HG03354 (cell line): Measurements from ENCODE around the gene ABHD17A.
"Not testable (repeated sequence)": the region's sequence is repeated elsewhere in the genome, so short reads cannot be mapped to it uniquely, and the experiment has no call there.

ENCODE experiments used
- ATAC-seq: cut with Tn5 transposase; IDR thresholded peaks from one replicate; pipeline ENCODE4 v1.9.1; 2021; ENCODE audit warnings: mild to moderate bottlenecking; ENCODE audit not compliant: unreplicated experiment, poor library complexity, severe bottlenecking

ABHD17A gene

DNA sequence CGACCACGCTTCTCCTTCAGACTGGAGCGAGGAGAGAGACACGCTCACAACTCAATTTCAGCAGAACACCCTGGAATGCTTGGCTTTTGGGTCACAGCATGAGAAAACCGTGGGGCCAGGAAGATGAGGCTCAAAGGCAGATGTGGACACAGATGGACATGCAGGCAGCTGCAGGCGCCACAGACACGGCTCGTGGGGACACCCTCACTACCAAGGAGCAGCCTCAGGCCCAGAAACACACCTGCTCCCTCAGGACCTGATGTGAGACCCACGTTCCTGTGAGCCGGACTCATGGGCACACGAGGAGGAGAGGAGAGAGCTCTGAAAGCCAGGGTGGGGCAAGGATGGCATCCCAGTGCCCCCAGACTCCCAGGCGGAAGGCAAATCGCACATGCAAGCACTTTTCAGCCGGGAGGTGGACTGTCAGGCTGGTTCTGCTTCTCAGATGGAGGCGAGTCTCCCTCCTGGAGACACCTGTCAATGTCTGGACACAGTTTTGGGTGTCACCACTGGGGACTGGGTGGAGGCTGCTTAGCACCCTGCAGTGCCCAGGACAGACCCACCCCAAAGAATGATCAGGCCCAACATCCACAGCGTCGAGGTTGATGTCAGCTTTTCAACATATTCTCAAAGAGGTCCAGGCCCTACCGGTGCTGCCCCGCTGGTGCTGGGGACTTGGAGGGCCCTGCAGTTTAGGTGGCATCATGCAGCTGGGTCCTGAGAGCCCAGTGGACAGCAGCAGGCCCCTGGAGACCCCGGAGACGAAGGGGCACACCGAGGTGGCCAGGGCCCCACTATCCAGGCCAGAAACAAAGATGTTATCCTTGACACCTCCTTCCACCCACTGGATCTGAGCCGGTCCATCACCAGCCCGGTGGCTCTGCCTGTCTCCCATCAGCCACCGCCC is 2.3 kb downstream of the ABHD17A start:
- no peak for ATAC-seq

DNA sequence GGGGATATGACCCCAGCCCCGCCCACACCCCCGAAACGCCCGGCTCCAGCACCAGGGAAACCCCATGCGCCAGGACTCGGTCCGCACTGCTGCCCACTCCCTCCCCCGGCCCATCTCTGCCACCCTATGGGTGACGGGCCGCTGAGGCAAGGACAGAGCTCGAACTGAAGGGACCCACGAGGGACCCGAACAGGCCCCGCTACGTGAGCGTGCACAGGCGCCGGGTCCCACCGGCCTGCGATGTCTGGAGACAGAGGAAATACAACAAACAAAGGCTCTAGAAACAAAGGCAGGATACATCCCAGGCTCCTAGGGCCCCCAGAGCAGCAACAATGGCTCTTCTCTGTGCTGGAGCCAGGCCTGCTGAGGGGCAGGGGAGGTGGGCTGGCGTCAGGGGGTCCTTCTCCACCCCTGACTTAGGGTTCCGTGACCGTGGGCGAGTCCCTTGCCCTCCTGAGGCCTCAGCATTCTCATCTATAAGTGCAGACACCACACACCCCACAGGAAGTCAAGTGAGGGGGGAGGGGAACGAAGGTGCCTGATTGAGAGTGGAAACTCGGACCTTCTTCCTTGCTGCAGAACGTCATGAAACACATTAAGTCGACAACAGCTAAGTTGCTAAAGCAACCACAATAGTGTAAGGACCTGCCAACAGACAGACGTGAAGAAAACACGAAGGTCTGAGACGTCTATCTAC is 3.1 kb downstream of the ABHD17A start:
- ATAC-seq, result no peak

DNA sequence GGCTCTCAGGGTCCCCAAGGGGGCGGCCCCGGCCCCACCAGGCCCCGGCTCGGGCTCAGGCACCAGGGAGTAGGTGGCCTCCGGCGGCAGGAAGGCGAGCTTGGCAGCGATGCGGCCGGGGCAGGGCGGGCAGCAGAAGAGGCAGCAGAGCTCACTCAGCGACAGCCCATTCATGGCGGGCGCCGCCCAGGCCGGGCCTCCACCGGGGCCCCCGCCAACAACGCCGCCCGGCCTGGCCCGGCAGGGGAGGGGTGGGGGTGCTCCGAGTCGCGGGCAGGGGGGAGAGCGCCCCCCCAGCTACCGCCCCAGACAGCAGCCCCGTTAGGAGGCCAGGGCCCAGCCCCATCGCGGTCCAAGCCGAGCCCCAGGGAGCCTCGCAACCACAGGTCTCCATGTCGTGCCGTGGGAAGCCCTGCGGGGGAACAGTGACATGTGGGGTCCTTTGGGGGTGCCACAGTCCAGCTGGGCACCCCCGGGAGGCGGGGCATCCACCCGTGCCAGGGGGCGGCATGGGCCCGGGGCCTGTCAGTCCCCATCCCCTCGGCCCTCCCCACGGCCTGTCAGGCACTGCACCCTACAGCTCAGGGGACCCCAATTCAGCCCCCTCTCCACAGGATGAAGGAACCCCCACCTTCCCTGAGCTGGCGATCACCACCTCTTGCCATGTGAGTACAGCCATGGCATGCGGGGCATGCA is 3.8 kb downstream of the ABHD17A start:
- ATAC-seq, result not testable (repeated sequence)

DNA sequence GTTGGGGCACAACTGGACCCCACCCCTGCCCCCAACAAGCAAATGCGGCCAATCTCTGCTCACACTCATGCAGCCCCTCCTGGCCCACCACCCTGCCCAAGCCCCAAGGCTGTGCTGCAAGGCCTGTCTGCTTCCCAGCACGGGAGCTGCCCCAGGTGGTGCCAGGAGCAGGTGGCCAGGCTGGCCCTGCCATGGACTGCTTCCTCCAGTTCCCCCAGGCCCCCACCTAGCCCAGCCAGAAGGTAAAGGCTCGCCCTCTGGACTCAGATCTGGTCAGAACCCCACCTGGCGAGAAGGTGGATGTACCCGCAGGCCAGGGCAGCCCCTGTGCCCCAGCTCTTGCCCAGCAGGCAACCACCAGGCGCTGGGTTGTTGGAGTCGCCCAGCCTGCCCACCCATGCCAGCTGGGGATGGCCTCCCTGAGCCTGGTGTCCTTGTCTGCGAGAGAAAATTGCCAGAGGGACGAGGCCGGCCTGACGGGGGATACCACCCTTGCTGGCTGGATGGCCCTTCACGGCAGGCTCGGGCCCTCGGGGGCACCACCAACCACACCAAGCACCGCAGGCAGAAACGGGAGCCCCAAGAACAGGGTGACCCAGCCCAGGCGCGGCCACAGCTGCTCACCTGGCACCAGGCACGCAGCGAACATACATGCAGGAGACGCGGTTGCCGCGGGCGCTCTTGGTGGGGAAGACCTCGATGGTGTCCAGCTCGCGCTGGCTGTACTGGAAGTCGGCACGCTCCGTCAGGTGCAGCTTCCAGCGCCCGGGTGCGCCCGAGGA is 4.5 kb downstream of the ABHD17A start:
- no peak for ATAC-seq

DNA sequence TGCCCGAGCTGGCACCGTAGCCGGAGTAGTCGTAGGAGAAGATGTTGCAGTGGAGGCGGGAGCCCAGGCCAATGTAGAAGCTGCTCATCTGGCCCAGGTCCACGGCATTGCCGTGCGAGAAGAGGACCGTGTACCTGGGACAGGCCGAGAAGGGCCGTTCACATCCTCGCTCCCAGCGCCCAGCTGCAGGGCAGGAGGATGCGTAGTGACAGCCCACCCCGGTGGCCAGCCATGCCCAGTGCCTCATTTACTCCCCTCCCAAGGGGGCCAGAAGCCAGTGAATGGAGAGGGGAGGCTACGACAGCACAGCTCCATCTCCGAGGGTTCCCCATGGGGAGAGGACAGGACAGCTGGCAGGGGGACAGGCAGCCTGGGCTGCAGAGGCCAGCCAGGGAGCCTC is 5.3 kb downstream of the ABHD17A start:
- not testable (repeated sequence) for ATAC-seq

DNA sequence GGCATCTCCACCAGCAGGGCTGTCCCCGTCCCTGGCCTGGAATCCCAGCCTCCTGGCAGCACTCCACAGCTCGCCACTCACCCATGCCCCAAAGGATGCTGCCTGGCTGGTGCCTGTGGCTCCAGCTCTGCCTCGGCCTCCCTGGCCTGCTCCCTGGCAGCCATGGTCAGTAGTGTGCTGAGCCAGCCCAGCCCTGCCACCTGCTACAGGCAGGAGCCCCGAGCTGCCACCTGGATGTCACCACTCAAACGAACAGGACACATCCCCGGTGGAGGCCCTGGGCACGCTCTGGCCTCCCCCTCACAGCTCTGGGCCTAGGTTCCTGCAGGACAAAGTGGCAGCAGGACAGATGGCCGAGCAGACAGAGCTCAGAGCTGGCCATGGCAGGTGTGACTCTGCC is 6.7 kb downstream of the ABHD17A start:
- not testable (repeated sequence) for ATAC-seq

DNA sequence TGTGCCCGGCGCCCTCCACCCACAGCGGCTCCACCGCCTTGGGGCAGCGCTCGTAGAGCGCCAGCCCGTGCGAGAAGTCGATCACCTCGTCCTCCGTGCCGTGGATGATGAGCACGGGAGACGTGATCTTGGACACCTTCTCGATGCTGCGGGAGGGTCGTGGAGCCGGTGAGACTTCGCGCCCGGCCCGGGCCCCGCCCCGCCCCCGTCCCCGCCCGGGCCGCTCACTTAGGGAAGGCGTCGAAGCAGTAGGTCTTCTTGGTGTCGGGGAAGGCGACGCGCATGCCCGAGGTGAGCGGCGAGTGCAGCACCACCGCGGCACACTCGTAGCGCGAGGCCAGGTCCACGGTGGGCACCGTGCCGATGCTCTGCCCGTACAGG is 8.0 kb downstream of the ABHD17A start:
- not testable (repeated sequence) for ATAC-seq

DNA sequence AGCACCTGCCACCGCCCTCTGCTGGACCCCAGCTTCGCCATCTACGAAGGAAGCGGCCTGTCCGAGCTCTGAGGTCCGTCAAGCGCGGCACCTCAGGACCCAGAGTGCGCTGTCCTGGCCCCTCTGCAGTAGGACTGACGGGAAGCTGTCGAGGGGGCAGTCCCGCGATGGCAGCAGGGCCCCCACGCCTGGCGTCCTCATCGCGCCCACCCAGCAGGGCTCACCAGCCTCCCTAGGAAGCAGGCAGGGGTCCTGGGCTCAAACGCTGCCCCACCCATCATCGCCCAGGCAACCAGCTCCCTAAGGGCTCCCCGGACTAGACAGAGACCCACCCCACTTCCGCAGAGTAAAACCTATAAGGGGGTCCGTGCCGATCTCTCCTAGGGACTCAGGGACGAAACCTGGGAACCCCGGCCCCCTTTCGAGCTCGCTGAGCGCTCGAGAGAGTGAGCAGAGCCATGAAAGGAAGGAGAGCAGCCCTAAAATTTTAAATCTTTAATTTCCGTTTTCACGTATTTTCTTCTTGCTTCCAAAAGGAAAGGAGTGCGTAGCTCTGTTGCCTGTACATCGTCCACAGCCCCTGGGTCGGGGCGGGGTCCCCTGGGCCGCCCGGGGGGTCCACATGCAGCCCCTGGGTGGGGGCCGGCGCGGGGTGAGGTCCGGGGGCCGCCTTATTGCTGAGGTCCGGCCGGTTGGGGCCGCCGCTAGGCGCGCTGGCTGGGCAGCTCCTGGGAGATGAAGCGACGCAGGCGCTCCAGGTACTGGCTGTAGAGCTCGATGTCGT is 8.6 kb downstream of the ABHD17A start:
- peak; percentile 30 for ATAC-seq

DNA sequence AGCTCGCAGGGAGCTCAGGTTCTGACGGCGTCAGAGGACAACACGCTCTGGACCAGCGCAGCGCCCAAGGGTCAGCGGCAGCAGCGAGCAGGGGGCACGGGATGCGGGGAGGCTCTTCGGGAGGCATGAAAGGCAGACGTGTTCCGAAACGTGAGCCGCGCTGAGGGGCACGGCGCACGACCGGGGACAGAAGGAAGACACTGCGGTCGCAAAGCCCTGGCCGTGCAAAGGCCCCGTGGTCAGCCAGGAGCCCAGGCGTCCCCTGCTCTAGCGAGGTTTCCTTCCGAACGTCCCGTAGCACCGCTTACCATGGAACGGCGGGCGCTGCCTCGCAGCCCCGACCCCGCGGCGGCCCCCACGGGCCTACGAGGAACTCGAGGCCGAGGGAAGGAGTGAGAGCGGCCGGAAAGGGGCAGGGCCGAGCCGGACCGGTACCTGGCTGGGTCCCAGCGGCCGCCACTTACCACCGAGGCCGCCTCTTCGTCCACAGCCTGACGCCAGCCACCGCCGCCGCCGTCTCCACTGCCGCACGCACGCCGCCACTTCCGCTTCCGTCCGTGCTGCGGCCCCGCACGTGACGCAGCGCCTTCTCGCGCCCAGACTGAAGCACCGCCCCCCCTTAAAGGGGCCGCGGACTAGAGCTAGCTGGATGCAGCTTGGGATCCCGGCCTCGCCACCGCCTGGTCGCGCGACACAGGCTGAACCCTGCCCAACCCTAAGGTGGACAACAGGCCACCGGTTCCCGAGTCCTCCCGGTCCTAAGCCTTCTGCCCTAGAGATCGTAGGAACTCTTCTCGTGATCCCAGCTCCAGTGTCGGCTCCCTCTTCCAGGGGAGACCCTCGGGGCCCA is 9.4 kb downstream of the ABHD17A start:
- peak; percentile 90 for ATAC-seq

DNA sequence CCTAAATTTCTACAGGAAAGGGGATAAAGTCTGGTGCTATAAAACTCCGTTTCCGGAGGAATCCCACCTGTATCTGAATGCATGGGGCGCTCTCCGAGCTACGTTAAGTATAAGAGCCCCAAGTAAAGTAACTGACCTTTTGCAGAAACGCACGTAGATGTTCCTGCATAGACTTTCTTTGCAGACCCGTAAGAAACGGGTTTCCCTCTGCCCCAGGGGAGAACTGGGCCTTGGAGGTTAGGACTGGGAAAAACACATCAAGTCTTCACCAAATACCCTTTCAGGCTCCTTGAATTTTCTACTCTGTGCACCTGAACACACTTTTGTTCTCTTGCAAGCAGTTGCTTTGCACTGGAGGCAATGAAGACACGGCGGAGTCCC is 10.0 kb downstream of the ABHD17A start:
- peak; percentile 7 for ATAC-seq

DNA sequence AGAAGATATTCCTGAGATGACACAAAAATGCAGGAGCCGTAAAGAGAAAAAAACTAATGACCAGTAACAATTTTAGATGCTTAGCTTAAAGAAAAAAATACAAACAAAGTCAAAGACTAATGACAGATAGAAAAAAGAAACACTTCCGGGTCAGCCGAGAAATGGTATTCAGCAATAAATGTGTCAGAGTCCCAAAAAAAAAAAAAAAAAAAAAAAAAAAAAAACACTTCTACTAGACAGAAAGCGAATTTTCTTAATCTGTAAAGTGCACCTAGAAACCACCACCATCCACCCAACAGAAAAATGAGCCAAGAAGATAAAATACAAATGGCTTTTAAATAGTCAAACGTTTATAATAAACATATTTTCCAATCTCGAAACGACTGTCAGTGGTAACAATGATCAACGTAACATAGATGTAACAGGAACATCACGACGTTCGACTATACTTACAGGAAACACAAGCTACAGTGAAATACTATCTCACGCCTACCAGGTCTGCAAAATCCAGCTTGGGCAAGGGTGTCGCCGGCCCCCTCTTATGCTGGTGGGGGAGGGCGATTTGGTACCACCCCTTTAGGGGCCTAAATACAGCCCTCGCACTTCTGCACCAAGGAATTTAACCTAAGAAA is 10.6 kb downstream of the ABHD17A start:
- ATAC-seq, result no peak

DNA sequence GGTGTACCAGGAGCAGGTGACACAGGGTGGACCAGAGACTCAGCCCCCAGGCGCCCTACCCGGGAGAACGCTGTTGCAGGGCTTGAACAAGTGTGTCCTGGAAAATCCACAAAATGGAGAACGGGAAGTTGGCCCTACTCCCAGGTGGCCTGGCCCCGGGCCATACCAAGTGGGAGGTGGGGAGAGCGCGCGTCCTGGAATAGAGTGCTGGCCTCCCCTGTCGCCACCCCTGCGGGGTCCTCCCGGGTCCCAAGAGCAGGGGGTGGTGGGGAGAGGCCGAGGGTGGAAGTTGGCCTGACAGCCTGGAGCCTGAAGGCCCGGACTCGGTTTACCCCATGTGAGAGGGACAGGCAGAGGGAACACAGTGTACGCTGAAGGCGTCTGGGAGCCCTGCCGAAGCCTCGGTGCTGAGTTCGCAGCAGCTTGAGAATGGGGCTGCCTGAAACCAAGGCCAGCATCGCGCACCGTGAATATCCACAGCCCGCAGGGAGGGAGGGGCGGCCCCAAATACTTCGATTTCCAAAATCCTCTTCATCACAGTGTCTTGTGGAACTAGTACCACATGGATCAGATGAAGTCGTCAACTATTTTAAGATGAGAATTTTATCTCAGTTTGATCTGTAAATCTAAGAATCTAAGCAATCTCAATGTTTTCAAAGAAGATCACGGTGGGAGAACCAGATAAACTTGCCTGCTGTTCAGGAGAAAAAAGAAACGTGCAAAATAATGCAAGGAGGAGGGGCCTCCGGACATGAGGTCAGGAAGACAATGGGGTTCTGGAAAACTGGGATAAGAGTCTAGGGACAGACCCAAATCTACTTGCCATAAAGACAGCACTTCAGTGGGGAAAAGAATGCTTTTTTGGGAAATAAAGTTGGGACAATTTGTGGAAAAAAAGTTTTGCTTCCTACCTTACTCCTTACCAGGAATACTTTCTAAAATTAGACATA is 11.5 kb downstream of the ABHD17A start:
- ATAC-seq, result no peak

DNA sequence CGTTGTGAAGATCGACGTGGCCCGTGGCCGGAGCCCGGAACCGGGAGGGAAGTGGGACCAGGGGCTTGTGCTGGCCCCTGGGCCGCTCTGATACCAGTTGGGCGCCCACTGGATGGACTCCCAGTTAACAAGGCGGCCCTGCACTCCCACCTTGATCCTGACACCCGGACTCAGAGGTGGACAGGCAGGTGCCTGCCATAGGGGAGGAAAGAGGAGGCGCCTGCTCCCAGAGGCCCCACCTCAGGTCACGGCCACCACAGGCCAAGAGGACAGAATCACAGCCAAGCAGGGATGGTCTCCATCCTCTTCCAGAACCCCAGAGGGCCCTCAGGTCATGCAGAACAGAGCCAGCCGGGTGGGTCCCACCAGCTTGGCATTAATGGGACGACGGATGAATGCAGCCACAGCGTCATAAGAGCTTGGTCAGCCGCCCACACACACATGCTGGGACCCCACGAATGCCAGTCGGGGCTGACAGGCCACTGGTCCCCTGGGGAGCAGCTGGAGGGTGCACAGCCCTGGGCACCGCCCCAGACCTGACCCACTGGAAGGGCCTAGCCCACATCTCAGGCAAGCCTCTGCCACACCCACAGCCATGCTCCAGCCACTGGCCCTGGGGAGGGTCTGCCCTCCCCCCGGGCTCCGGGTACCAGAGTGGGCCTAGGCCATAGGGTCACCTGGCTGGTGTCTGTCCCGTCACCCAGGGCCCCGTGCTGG is 12.3 kb downstream of the ABHD17A start:
- no peak for ATAC-seq

DNA sequence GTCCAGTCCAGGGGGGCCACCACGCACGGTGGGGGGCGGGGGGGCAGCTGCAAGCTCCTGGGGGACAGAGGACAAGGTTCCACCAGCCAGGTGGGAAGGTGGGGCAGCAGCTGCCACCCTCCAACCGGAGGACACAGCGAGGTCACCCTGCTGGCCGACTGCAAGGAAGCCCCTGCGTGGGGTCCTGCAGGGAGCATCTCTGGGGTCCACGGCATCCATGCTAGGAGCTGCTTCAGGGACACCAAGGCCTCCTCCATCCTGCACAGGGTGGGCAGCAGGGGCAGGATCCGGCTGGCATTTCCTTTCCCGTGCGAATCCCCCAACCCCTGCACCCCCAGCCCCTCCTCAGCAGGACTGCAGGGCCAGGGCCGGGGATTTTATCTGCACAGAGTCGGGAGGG is 13.7 kb downstream of the ABHD17A start:
- ATAC-seq, result no peak

- ATAC-seq, result no peak
These were observed 14.1 kb downstream of the ABHD17A start for GRCh38 chr19:1871140-1871597.

DNA sequence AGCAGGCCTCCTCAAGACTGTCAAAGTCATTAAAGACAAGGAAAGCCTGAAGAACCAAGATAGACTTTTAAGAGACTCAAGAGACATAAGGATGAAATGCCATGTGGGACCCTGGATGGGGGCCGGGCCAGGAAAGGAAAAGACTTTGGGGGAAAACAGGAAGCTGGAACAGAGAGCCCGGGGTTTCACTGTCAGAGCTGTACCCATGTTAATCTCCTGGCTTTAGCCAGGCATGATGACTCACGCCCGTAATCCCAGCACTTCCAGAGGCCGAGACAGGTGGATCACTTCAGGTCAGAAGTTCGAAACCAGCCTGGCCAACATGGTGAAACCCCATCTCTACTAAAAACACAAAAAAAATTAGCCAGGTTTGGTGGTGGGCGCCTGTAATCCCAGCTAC is 16.3 kb downstream of the ABHD17A start:
- no peak for ATAC-seq
